Ascending aorta (tissue), 2 donors: ENCODE measurements around the gene GFOD1. TPM values are rescaled to one million over a fixed set of nuclear protein-coding genes. Genes with fewer than 3 reads are reported as not detected.

ENCODE experiments used
- DNase-seq, 2 donors: peaks; one replicate each; pipeline ENCODE4 v3.0.0-alpha.2; 2019; ENCODE audit warnings: low spot score in 2 of 2
- H3K27ac ChIP-seq, 2 donors: fragments of 200-600 bp; sonication (generic); one replicate each; pipeline ENCODE4 v1.5.1; 2016 to 2017; ENCODE audit warnings: mild to moderate bottlenecking in 1 of 2
- H3K27me3 ChIP-seq: fragments of 200-600 bp; sonication (generic); one replicate; pipeline ENCODE4 v1.5.1; 2017
- H3K36me3 ChIP-seq, 2 donors: fragments of 200-600 bp; sonication (generic); one replicate each; pipeline ENCODE4 v1.5.1; 2016
- H3K4me1 ChIP-seq, 2 donors: fragments of 200-600 bp; sonication (generic); one replicate each; pipeline ENCODE4 v1.5.1; 2016 to 2017; ENCODE audit warnings: mild to moderate bottlenecking in 1 of 2
- H3K4me3 ChIP-seq, 2 donors: fragments of 200-600 bp; sonication (generic); one replicate each; pipeline ENCODE4 v1.5.1; 2016 to 2017; ENCODE audit warnings: mild to moderate bottlenecking in 1 of 2
- H3K9me3 ChIP-seq, 2 donors: fragments of 200-600 bp; sonication (generic); one replicate each; pipeline ENCODE4 v1.5.1; 2016
- intact Hi-C: fragments of 100-400 bp; cut with DNase I; formaldehyde crosslinking; loops from one replicate; pipeline ENCODE4 v1.15.1; 2023
- total RNA-seq: library from RNA; depleted of rRNA; stranded (reverse); fragments of >200 nt; gene quantifications from one replicate; pipeline ENCODE4 v1.1.0, GENCODE V29; 2016
- TF ChIP-seq, protein P1 (sequence below), 3 experiments: fragments of 200-600 bp in 2 of 3; fragments of 450-650 bp in 1 of 3; sonication (generic) in 2 of 3; IDR thresholded peaks; one replicate each; pipeline ENCODE4 v1.5.1; 2016 to 2019; ENCODE audit warnings: antibody characterized with exemption in 3 of 3, mild to moderate bottlenecking in 1 of 3, moderate library complexity in 1 of 3

Gene GFOD1
- total RNA-seq, 1 donor from 2014 or later = 28.7 TPM

DNA sequence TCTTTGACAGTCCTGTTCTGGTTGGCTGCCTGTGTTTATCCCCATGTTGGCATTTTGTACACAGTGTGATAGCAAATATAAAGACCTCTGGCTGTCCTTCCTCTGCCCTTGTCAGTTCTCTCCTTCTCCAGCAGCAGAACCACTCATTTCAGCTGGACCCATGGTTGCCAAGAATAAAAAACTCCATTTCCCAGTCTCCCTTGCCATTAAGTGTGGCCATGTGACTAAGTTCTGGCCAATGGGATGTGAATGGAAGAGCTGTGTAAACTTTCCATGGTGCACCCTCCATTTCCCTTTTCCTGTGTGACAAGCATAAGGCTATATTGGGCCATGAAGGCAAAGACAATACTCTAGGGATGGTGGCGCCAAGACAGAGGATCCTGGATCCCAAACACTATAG lies 80.6 kb downstream of the GFOD1 start:
- intact Hi-C loops = no loop called here
- Histone ChIP-seq H3K27me3 (no peaks in the 10 kb centered on the region), H3K9me3 (no peaks in the 10 kb centered on the region), H3K27ac (no peak overlapping the region), H3K4me1 (peaks cover 0 to 22% of the 10 kb centered on the region in 2 donors), H3K36me3 (no peaks in the 10 kb centered on the region), H3K4me3 (no peak overlapping the region)
- TF ChIP-seq, protein P1, sequence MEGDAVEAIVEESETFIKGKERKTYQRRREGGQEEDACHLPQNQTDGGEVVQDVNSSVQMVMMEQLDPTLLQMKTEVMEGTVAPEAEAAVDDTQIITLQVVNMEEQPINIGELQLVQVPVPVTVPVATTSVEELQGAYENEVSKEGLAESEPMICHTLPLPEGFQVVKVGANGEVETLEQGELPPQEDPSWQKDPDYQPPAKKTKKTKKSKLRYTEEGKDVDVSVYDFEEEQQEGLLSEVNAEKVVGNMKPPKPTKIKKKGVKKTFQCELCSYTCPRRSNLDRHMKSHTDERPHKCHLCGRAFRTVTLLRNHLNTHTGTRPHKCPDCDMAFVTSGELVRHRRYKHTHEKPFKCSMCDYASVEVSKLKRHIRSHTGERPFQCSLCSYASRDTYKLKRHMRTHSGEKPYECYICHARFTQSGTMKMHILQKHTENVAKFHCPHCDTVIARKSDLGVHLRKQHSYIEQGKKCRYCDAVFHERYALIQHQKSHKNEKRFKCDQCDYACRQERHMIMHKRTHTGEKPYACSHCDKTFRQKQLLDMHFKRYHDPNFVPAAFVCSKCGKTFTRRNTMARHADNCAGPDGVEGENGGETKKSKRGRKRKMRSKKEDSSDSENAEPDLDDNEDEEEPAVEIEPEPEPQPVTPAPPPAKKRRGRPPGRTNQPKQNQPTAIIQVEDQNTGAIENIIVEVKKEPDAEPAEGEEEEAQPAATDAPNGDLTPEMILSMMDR (IDR thresholded peaks at IDR 0.05) = no peak
- DNase-seq = no peak

DNA sequence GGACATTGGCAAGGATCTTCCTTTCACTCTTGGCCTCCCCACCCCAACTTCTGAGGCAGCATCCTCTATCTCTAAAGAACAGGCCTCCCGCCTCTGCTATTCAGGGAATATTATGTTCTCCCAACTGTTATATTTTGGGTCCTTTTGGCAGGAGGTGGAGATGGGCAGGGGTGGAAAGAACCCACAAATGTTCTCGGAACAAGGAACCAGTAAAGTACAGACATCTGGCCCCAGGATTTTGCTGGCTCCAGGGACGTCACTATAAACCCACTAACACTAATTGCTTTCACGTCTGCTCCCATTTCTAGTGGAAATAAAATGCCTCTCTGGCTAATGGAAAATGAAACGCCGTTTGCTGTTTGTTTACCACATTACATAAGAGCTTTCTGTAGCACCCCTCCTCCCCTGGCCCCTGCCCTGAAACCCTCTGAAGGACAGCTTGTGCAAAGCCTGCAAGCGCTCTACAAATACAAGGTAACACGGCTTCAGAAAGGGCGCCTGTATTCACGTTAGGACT lies 81.4 kb downstream of the GFOD1 start:
- intact Hi-C loops = no loop called here
- no peaks in the 10 kb centered on the region for H3K9me3 ChIP-seq
- TF ChIP-seq, protein P1 (IDR thresholded peaks at IDR 0.05) = no peak
- peaks cover 0 to 21% of the 10 kb centered on the region in 2 donors for H3K4me1 ChIP-seq
- DNase-seq = no peak
- no peak overlapping the region for H3K4me3 ChIP-seq
- H3K27ac ChIP-seq = no peak overlapping the region
- H3K27me3 ChIP-seq = no peaks in the 10 kb centered on the region
- H3K36me3 ChIP-seq = no peaks in the 10 kb centered on the region

DNA sequence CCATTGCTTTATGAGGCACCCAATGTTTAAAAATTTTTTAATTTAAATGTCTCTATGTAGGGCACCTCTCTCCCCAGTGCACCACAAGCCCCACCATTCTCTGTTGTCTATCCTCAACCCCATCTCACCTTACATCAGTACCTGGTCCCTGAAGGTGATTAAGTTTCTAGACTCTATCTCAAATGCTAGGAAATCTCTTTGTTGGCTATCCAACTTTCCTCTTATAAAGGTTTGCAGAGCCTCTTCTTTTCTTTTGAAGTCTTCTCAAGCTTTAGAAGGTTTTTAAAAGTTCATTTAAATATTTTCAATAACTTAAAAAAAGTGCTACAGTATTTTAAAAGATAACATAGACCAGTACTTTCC lies 82.5 kb downstream of the GFOD1 start:
- Histone ChIP-seq H3K4me1 (peaks cover 0 to 13% of the 10 kb centered on the region in 2 donors), H3K27me3 (no peaks in the 10 kb centered on the region), H3K4me3 (no peak overlapping the region), H3K36me3 (no peaks in the 10 kb centered on the region), H3K9me3 (no peaks in the 10 kb centered on the region), H3K27ac (peak overlapping the region in 1 of 2 donors; percentile 45)
- intact Hi-C loops = no loop called here
- TF ChIP-seq, protein P1 (IDR thresholded peaks at IDR 0.05) = no peak
- DNase-seq = no peak

DNA sequence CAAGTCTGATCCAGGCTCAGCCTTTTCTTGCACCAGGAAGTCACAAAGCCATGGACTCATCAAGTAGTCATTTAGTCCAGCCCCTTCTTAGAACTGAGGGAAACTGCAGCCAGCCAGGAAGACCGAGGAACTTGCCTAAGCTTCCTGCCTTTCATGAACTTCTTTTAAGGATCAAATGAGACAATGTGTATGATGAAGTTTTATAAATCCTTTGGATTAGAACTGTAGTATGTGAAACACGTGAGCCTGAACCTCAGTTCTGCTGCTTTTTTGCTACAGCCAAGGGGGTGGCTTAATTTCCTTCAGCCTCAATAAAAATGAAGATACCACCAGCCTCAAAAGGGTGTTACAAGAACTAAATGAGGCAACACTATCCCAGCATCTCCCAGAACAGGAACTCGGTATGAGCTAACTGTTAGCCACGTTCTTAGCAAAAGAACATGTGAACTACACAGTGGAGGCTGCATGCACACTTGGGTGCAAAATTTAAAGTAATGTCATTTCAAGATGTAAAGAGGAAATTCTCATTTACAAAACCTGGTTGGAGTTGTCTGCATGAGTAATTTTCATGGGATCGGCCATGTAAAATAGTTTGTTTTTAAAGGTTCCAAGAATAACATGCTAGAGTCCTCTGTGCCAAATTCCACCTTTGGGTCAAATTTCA lies 83.0 kb downstream of the GFOD1 start:
- H3K4me1 ChIP-seq = peaks cover 0 to 13% of the 10 kb centered on the region in 2 donors
- peak overlapping the region; percentile 45 to 47 for H3K27ac ChIP-seq
- no peak for DNase-seq
- intact Hi-C loops = no loop called here
- no peaks in the 10 kb centered on the region for H3K9me3 ChIP-seq
- TF ChIP-seq, protein P1 (IDR thresholded peaks at IDR 0.05) = no peak
- H3K4me3 ChIP-seq = no peak overlapping the region
- no peaks in the 10 kb centered on the region for H3K27me3 ChIP-seq
- no peaks in the 10 kb centered on the region for H3K36me3 ChIP-seq

DNA sequence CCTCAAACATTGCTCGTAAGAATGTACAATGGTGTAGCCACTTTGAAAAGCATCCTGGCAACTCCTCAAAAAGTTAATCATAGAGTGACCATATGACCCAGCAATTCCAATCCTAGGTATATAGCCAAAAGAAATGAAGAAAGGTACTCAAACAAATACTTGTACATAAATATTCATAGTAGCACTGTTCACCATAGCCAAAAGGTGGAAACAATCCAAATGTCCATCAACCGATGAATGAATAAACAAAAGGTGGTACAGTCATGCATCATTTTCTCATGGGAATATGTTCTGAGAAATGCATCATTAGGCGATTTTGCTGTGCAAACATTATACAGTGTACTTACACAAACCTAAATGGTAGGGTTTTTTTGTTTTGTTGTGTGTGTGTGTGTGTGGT lies 84.7 kb downstream of the GFOD1 start:
- Histone ChIP-seq H3K27me3 (no peaks in the 10 kb centered on the region), H3K4me3 (no peak overlapping the region), H3K27ac (no peak overlapping the region), H3K36me3 (no peaks in the 10 kb centered on the region), H3K4me1 (peaks cover 0 to 13% of the 10 kb centered on the region in 2 donors), H3K9me3 (no peaks in the 10 kb centered on the region)
- TF ChIP-seq, protein P1 (IDR thresholded peaks at IDR 0.05) = no peak
- DNase-seq = no peak
- intact Hi-C loops = no loop called here
